ENCODE data around the gene PFKFB3.
A peak's percentile ranks its signal among the peaks of the same experiment; 100 is the strongest.

The PFKFB3 gene

GRCh38 chr10:6300106-6300783, 97.5 kb downstream of the PFKFB3 start:
- TF ChIP-seq, protein P1, sequence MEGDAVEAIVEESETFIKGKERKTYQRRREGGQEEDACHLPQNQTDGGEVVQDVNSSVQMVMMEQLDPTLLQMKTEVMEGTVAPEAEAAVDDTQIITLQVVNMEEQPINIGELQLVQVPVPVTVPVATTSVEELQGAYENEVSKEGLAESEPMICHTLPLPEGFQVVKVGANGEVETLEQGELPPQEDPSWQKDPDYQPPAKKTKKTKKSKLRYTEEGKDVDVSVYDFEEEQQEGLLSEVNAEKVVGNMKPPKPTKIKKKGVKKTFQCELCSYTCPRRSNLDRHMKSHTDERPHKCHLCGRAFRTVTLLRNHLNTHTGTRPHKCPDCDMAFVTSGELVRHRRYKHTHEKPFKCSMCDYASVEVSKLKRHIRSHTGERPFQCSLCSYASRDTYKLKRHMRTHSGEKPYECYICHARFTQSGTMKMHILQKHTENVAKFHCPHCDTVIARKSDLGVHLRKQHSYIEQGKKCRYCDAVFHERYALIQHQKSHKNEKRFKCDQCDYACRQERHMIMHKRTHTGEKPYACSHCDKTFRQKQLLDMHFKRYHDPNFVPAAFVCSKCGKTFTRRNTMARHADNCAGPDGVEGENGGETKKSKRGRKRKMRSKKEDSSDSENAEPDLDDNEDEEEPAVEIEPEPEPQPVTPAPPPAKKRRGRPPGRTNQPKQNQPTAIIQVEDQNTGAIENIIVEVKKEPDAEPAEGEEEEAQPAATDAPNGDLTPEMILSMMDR (conservative IDR thresholded peaks at IDR 0.05; ENCODE audit: low read depth, low read length): no peak
- H3K4me3 ChIP-seq (ENCODE audit: low read depth, low read length): no peak overlapping the region
- peak; percentile 55 for DNase-seq (ENCODE audit: low read depth)

DNA sequence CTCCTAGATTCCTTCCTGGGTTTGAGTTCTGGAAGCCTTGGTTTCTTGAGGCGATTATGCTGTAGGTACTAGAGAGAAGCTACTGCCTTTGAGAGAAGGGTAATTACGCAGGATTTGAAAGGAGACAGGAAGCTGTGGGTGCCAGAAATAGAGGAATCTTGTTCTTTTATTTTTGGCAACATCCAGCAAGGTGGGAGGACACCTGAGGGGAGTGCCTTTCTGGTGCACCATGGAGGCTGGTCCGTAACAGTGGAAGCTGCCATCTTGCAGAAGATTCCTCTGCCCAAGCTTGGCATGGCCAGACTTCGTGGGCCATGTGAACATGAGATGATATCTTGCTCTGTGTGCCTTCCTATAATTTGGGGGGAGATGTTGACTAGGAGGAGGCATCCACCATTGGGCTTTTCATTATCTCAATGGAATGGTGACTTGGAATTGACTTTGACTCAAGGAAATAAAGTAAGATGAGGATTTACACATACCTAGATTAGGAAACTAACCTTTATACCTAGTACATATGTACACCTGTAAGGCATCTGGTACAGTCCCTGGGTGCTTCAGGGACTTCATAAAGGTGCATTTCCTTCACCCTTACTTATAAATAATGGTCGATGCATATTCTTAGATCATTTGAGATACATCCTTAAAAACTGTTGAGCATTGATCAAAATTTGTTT, 98.2 kb downstream of the PFKFB3 start:
- TF ChIP-seq, protein P1 (conservative IDR thresholded peaks at IDR 0.05; ENCODE audit: low read depth, low read length): no peak
- H3K4me3 ChIP-seq (ENCODE audit: low read depth, low read length): no peak overlapping the region

GRCh38 chr10:6301488-6302075, 98.8 kb downstream of the PFKFB3 start:
- DNase-seq (ENCODE audit: low read depth): no peak
- H3K4me3 ChIP-seq (ENCODE audit: low read depth, low read length): no peak overlapping the region
- TF ChIP-seq, protein P1 (conservative IDR thresholded peaks at IDR 0.05; ENCODE audit: low read depth, low read length): no peak

More for the DNA sequence above, 98.2 kb downstream of the PFKFB3 start:
- no peak for DNase-seq (ENCODE audit: low read depth)

All from choroid plexus epithelial cell (primary cell).